Measurements from ENCODE around the gene IGFBP4.

DNA sequence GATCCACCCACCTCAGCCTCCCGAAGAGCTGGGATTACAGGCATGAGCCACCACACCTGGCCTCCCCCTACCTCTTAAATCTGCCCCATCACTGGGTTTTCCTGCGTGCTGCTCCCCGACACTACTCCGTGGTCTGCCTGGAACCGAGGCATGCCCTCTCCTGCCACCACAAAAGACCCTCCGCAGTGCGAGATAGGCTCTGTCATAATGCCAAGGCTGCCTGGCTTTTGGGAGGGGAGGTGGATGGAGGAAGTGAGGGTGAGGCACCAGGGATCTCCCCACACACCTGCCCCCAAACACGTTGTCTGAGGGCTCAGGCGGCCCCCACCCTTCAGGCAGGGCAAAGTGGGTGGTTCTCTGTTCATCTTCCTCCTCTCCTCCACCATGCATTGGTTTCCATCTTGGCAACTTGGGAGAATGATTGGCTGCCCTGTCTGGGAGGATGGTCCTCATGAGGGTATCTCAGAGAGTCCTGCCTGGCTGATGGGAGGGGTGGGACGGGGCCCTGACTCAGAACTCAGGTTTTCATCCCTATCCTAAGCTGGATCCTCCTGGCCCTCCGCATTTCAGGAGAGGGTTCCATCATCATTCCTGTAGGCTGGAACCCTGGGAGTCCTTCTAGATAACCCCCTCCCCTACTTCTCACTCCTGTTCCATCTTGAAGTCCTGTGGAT is 23.2 kb downstream of the IGFBP4 start:
- TF ChIP-seq, protein P1, sequence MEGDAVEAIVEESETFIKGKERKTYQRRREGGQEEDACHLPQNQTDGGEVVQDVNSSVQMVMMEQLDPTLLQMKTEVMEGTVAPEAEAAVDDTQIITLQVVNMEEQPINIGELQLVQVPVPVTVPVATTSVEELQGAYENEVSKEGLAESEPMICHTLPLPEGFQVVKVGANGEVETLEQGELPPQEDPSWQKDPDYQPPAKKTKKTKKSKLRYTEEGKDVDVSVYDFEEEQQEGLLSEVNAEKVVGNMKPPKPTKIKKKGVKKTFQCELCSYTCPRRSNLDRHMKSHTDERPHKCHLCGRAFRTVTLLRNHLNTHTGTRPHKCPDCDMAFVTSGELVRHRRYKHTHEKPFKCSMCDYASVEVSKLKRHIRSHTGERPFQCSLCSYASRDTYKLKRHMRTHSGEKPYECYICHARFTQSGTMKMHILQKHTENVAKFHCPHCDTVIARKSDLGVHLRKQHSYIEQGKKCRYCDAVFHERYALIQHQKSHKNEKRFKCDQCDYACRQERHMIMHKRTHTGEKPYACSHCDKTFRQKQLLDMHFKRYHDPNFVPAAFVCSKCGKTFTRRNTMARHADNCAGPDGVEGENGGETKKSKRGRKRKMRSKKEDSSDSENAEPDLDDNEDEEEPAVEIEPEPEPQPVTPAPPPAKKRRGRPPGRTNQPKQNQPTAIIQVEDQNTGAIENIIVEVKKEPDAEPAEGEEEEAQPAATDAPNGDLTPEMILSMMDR (conservative IDR thresholded peaks at IDR 0.05 in 1 of 2, IDR thresholded peaks at IDR 0.05 in 1 of 2; ENCODE audit: low read depth in 1 of 2, low read length in 2 of 2), result no peak
- no peak for TF ChIP-seq EZH2 (IDR thresholded peaks at IDR 0.05; ENCODE audit: low read length, missing control alignments)
